ENCODE results near the gene CSHL1. TPM values are rescaled to one million over a fixed set of nuclear protein-coding genes. Genes with fewer than 3 reads are reported as not detected.

The CSHL1 gene
- polyA plus RNA-seq, 3 donors from 2014 or later = not detected

Other genes starting within 250 kb of the CSHL1 start
- 100 to 1,000 TPM; 273 to 573 (median 404) TPM for gene LIMD2, start 211.1 kb downstream of the CSHL1 start, polyA plus RNA-seq
- gene STRADA, start 169.5 kb downstream of the CSHL1 start, polyA plus RNA-seq = 10 to 100 TPM; 22.3 to 34.9 (median 33.0) TPM
- 10 to 100 TPM; 21.1 to 50.1 (median 43.3) TPM for gene CCDC47, start 137.7 kb downstream of the CSHL1 start, polyA plus RNA-seq
- 10 to 100 TPM in 1 of 3 donors, 1 to 10 TPM in 2; 4.8 to 18.2 (median 5.5) TPM for gene DDX42, start 137.1 kb downstream of the CSHL1 start, polyA plus RNA-seq
- 100 to 1,000 TPM; 130 to 222 (median 148) TPM for gene PSMC5, start 83.8 kb downstream of the CSHL1 start, polyA plus RNA-seq
- gene FTSJ3, start 83.6 kb downstream of the CSHL1 start, polyA plus RNA-seq = 10 to 100 TPM; 13.3 to 37.9 (median 19.0) TPM
- 10 to 100 TPM; 77.9 to 83.7 (median 82.9) TPM for gene SMARCD2, start 68.6 kb downstream of the CSHL1 start, polyA plus RNA-seq
- not detected for gene CSH2, start 37.6 kb downstream of the CSHL1 start, polyA plus RNA-seq
- not detected for gene GH2, start 29.3 kb downstream of the CSHL1 start, polyA plus RNA-seq
- gene CSH1, start 14.7 kb downstream of the CSHL1 start, polyA plus RNA-seq = not detected
- gene GH1, start 7.6 kb upstream of the CSHL1 start, polyA plus RNA-seq = not detected
- 10 to 100 TPM; 45.8 to 67.3 (median 51.9) TPM for gene CD79B, start 21.1 kb upstream of the CSHL1 start, polyA plus RNA-seq
- under 1 TPM in 1 of 3 donors, not detected in 2; 0.02 TPM for gene SCN4A, start 61.7 kb upstream of the CSHL1 start, polyA plus RNA-seq
- gene PRR29, start 87.1 kb upstream of the CSHL1 start, polyA plus RNA-seq = 1 to 10 TPM; 5.0 to 6.8 (median 5.5) TPM
- gene ICAM2, start 109.4 kb upstream of the CSHL1 start, polyA plus RNA-seq = 100 to 1,000 TPM; 327 to 535 (median 329) TPM
- gene ERN1, start 218.9 kb upstream of the CSHL1 start, polyA plus RNA-seq = 10 to 100 TPM; 30.7 to 52.9 (median 31.3) TPM